GM19025 (cell line): ENCODE results near the gene DOK5.
"Not testable (repeated sequence)": the region's sequence is repeated elsewhere in the genome, so short reads cannot be mapped to it uniquely, and the experiment has no call there.

Source experiments
- ATAC-seq: cut with Tn5 transposase; IDR thresholded peaks from one replicate; pipeline ENCODE4 v1.9.1; 2021; ENCODE audit warnings: mild to moderate bottlenecking, low read depth, moderate library complexity; ENCODE audit not compliant: unreplicated experiment

The DOK5 gene

GRCh38 chr20:54475334-54476168 lies at the start of gene DOK5:
TSS of gene DOK5 (plus strand) at chr20:54475593. CDS start at chr20:54475947, 354 bp downstream.
- ATAC-seq, result no peak

GRCh38 chr20:54429364-54429763 lies 46.0 kb upstream of the DOK5 start:
- ATAC-seq, result no peak

- no peak for ATAC-seq
Measured at GRCh38 chr20:54431156-54431944, 44.0 kb upstream of the DOK5 start.

- ATAC-seq, result no peak
Measured at GRCh38 chr20:54432966-54433365, 42.4 kb upstream of the DOK5 start.

GRCh38 chr20:54433636-54434035 lies 41.8 kb upstream of the DOK5 start:
- no peak for ATAC-seq

- no peak for ATAC-seq
Measured at GRCh38 chr20:54434196-54434595, 41.2 kb upstream of the DOK5 start.

- ATAC-seq, result no peak
Measured at GRCh38 chr20:54435015-54435414, 40.4 kb upstream of the DOK5 start.

GRCh38 chr20:54436410-54436809 lies 39.0 kb upstream of the DOK5 start:
- not testable (repeated sequence) for ATAC-seq

GRCh38 chr20:54438166-54438565 lies 37.2 kb upstream of the DOK5 start:
- ATAC-seq, result no peak

- no peak for ATAC-seq
Measured at GRCh38 chr20:54450207-54450606, 25.2 kb upstream of the DOK5 start.

- ATAC-seq, result no peak
Measured at GRCh38 chr20:54451171-54451570, 24.2 kb upstream of the DOK5 start.

- ATAC-seq, result no peak
Measured at GRCh38 chr20:54452277-54452676, 23.1 kb upstream of the DOK5 start.

- ATAC-seq, result no peak
Measured at GRCh38 chr20:54454982-54455381, 20.4 kb upstream of the DOK5 start.

- ATAC-seq, result no peak
Measured at GRCh38 chr20:54456423-54456822, 19.0 kb upstream of the DOK5 start.

- ATAC-seq, result no peak
Measured at GRCh38 chr20:54456961-54457360, 18.4 kb upstream of the DOK5 start.

GRCh38 chr20:54458219-54458618 lies 17.2 kb upstream of the DOK5 start:
- ATAC-seq, result no peak

GRCh38 chr20:54459279-54459678 lies 16.1 kb upstream of the DOK5 start:
- ATAC-seq, result no peak

- no peak for ATAC-seq
Measured at GRCh38 chr20:54464003-54464402, 11.4 kb upstream of the DOK5 start.

- no peak for ATAC-seq
Measured at GRCh38 chr20:54466127-54466526, 9.3 kb upstream of the DOK5 start.

GRCh38 chr20:54467622-54468021 lies 7.8 kb upstream of the DOK5 start:
- no peak for ATAC-seq

- ATAC-seq, result no peak
Measured at GRCh38 chr20:54468082-54468481, 7.3 kb upstream of the DOK5 start.

- ATAC-seq, result no peak
Measured at GRCh38 chr20:54469293-54469692, 6.1 kb upstream of the DOK5 start.
